HepG2 (cell line): ENCODE measurements around the gene SRRM2. TPM values are rescaled to one million over a fixed set of nuclear protein-coding genes. Genes with fewer than 3 reads are reported as not detected.

Source experiments
- GZF1 ChIP-seq: sonication (generic); formaldehyde crosslinking; IDR thresholded peaks from 2 replicates; pipeline ENCODE4 v1.5.1; 2020; ENCODE audit warnings: mild to moderate bottlenecking, missing genetic modification reagents
- NONO ChIP-seq, 2 experiments: fragments of 450-650 bp in 1 of 2; sonication (generic) in 1 of 2; formaldehyde crosslinking in 1 of 2; IDR thresholded peaks in 1 of 2; conservative IDR thresholded peaks in 1 of 2; 2 replicates each; pipeline versions ENCODE4 v1.6.1 to v1.8.0; 2017 to 2022; ENCODE audit warnings: mild to moderate bottlenecking in 1 of 2, missing genetic modification reagents in 1 of 2, moderate library complexity in 1 of 2
- NR3C1 ChIP-seq: sonication (generic); formaldehyde crosslinking; IDR thresholded peaks from 2 replicates; pipeline ENCODE4 v1.4.0; 2020; ENCODE audit warnings: missing genetic modification reagents
- PHF21A ChIP-seq: sonication (generic); formaldehyde crosslinking; IDR thresholded peaks from 2 replicates; pipeline ENCODE4 v1.5.0; 2020; ENCODE audit warnings: mild to moderate bottlenecking, missing genetic modification reagents
- RAD51 ChIP-seq: fragments of 450-650 bp; IDR thresholded peaks from 2 replicates; pipeline ENCODE4 v1.6.1; 2016; ENCODE audit warnings: borderline replicate concordance
- ZKSCAN8 ChIP-seq: IDR thresholded peaks from 2 replicates; pipeline ENCODE4 v1.6.1; 2016; ENCODE audit warnings: borderline replicate concordance, missing genetic modification reagents, missing compliant biosample characterization
- ZNF234 ChIP-seq: sonication (generic); formaldehyde crosslinking; conservative IDR thresholded peaks from 2 replicates; pipeline ENCODE4 v1.5.1; 2020; ENCODE audit warnings: mild to moderate bottlenecking, missing genetic modification reagents
- ZNF451 ChIP-seq: sonication (generic); formaldehyde crosslinking; IDR thresholded peaks from 2 replicates; pipeline ENCODE4 v1.5.0; 2020; ENCODE audit warnings: mild to moderate bottlenecking, missing genetic modification reagents
- ZNF598 ChIP-seq: sonication (generic); formaldehyde crosslinking; IDR thresholded peaks from 2 replicates; pipeline ENCODE4 v1.5.1; 2020; ENCODE audit warnings: mild to moderate bottlenecking, missing genetic modification reagents, borderline replicate concordance
- ZNF678 ChIP-seq: sonication (generic); formaldehyde crosslinking; IDR thresholded peaks from 2 replicates; pipeline ENCODE4 v1.4.0; 2020; ENCODE audit warnings: mild to moderate bottlenecking, missing genetic modification reagents
- ZNF773 ChIP-seq: sonication (generic); formaldehyde crosslinking; IDR thresholded peaks from 2 replicates; pipeline ENCODE4 v1.4.0; 2020; ENCODE audit warnings: missing genetic modification reagents, borderline replicate concordance
- ZNF780A ChIP-seq: sonication (generic); formaldehyde crosslinking; IDR thresholded peaks from 2 replicates; pipeline ENCODE4 v1.8.0; 2022; ENCODE audit warnings: mild to moderate bottlenecking, missing genetic modification reagents, moderate library complexity
- polyA plus RNA-seq, 8 experiments: library from polyadenylated mRNA; depleted of rRNA in 3 of 8; stranded (reverse) in 7 of 8; unstranded in 1 of 8; fragments of >200 nt; fragmentation: Illumina TruSeq in 4 of 8; extraction: Trizol in 4 of 8; gene quantifications; 2 replicates each; pipeline versions ENCODE4 v1.2.1 to v1.2.3, GENCODE V29; 2011 to 2016; ENCODE audit warnings: low read depth in 4 of 8, missing spikeins in 1 of 8, mixed read lengths in 1 of 8; ENCODE audit not compliant: insufficient read depth in 1 of 8
- total RNA-seq, 5 experiments: library from RNA; depleted of rRNA; stranded (reverse); fragments of >200 nt; fragmentation: Illumina TruSeq; extraction: Trizol; gene quantifications; 2 replicates each; pipeline ENCODE4 v1.2.3, GENCODE V29; 2016; ENCODE audit warnings: low read depth in 1 of 5
- TF ChIP-seq, protein P1 (sequence below): sonication (generic); formaldehyde crosslinking; IDR thresholded peaks from 2 replicates; pipeline ENCODE4 v1.4.0; 2020; ENCODE audit warnings: missing genetic modification reagents
- TF ChIP-seq, protein P2 (sequence below): sonication (generic); formaldehyde crosslinking; IDR thresholded peaks from 2 replicates; pipeline ENCODE4 v1.5.0; 2020; ENCODE audit warnings: mild to moderate bottlenecking, missing genetic modification reagents, borderline replicate concordance
- TF ChIP-seq, protein P3 (sequence below): sonication (generic); formaldehyde crosslinking; IDR thresholded peaks from 2 replicates; pipeline ENCODE4 v1.5.0; 2020; ENCODE audit warnings: missing genetic modification reagents, mild to moderate bottlenecking, borderline replicate concordance
- TF ChIP-seq, protein P4 (sequence below): IDR thresholded peaks from 2 replicates; pipeline ENCODE4 v1.6.1; 2016; ENCODE audit warnings: missing biosample characterization, missing genetic modification reagents, low read depth

Gene SRRM2
- total and polyA plus RNA-seq, 2 of the 13 experiments (the other 11 are each of a cell fraction or from before 2014, with no cell fraction given) = 50.4 to 112 TPM

DNA sequence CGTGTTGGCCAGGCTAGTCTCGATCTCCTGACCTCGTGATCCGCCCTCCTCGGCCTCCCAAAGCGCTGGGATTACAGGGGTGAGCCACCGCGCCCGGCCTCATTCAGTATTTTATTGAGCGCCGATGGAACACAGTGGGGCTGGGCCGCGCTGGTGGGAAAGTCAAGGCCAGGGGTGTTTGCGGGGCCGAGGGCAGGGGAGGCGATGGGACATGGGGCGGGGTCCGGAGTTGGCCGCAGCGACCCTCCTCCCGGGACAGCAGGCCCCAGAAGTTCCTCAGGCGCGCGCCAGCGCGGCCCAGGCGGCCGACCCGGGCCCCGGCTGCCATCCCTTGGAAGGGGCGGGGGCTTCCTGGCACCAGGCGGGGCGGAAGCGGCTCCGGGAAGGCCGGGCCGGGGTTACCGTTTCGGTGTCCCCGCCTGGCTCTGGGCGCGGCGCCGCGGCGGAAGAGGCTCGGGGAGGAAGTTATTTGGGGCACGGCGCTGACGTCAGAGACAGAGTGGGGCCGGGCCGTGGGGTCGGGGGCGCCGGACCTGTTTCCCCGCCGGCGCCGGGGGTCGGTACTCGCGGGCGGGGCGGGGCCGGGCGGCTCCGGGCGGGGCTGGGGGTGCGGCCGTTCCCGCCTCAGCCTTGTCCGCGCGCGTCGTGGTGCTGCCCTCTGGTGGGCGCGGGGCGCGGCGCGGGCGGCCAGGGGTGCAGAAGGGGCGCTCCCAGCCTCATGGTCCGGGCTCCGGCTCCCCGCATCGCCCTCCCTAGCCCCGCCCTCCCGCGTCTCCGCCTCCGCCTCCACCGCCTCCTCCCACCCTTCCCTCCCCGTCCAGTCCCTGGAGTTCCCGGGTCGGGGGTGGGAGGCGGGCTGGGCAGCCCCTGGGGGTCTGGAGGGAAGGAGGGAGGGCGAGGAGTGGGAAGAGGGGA, 31.5 kb upstream of the SRRM2 start (continued):
- TF ChIP-seq, protein P1, sequence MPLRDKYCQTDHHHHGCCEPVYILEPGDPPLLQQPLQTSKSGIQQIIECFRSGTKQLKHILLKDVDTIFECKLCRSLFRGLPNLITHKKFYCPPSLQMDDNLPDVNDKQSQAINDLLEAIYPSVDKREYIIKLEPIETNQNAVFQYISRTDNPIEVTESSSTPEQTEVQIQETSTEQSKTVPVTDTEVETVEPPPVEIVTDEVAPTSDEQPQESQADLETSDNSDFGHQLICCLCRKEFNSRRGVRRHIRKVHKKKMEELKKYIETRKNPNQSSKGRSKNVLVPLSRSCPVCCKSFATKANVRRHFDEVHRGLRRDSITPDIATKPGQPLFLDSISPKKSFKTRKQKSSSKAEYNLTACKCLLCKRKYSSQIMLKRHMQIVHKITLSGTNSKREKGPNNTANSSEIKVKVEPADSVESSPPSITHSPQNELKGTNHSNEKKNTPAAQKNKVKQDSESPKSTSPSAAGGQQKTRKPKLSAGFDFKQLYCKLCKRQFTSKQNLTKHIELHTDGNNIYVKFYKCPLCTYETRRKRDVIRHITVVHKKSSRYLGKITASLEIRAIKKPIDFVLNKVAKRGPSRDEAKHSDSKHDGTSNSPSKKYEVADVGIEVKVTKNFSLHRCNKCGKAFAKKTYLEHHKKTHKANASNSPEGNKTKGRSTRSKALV (CRISPR knock-in tag) = no peak
- TF ChIP-seq PHF21A (CRISPR knock-in tag) = no peak; the same call in 1 of the 2 replicates
- TF ChIP-seq RAD51 = no peak
- TF ChIP-seq GZF1 (CRISPR knock-in tag) = no peak
- TF ChIP-seq ZNF234 (CRISPR knock-in tag) = no peak
- TF ChIP-seq ZNF451 (CRISPR knock-in tag) = no peak
- TF ChIP-seq, protein P2, sequence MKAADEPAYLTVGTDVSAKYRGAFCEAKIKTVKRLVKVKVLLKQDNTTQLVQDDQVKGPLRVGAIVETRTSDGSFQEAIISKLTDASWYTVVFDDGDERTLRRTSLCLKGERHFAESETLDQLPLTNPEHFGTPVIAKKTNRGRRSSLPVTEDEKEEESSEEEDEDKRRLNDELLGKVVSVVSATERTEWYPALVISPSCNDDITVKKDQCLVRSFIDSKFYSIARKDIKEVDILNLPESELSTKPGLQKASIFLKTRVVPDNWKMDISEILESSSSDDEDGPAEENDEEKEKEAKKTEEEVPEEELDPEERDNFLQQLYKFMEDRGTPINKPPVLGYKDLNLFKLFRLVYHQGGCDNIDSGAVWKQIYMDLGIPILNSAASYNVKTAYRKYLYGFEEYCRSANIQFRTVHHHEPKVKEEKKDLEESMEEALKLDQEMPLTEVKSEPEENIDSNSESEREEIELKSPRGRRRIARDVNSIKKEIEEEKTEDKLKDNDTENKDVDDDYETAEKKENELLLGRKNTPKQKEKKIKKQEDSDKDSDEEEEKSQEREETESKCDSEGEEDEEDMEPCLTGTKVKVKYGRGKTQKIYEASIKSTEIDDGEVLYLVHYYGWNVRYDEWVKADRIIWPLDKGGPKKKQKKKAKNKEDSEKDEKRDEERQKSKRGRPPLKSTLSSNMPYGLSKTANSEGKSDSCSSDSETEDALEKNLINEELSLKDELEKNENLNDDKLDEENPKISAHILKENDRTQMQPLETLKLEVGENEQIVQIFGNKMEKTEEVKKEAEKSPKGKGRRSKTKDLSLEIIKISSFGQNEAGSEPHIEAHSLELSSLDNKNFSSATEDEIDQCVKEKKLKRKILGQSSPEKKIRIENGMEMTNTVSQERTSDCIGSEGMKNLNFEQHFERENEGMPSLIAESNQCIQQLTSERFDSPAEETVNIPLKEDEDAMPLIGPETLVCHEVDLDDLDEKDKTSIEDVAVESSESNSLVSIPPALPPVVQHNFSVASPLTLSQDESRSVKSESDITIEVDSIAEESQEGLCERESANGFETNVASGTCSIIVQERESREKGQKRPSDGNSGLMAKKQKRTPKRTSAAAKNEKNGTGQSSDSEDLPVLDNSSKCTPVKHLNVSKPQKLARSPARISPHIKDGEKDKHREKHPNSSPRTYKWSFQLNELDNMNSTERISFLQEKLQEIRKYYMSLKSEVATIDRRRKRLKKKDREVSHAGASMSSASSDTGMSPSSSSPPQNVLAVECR (CRISPR knock-in tag) = peak; percentile 69
- TF ChIP-seq ZNF780A (CRISPR knock-in tag) = no peak
- no peak for TF ChIP-seq ZNF678 (CRISPR knock-in tag)
- no peak for TF ChIP-seq ZKSCAN8 (CRISPR knock-in tag)
- TF ChIP-seq NR3C1 (CRISPR knock-in tag) = no peak
- TF ChIP-seq, protein P3, sequence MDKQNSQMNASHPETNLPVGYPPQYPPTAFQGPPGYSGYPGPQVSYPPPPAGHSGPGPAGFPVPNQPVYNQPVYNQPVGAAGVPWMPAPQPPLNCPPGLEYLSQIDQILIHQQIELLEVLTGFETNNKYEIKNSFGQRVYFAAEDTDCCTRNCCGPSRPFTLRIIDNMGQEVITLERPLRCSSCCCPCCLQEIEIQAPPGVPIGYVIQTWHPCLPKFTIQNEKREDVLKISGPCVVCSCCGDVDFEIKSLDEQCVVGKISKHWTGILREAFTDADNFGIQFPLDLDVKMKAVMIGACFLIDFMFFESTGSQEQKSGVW (CRISPR knock-in tag) = no peak
- TF ChIP-seq ZNF773 (CRISPR knock-in tag) = no peak
- TF ChIP-seq, protein P4, sequence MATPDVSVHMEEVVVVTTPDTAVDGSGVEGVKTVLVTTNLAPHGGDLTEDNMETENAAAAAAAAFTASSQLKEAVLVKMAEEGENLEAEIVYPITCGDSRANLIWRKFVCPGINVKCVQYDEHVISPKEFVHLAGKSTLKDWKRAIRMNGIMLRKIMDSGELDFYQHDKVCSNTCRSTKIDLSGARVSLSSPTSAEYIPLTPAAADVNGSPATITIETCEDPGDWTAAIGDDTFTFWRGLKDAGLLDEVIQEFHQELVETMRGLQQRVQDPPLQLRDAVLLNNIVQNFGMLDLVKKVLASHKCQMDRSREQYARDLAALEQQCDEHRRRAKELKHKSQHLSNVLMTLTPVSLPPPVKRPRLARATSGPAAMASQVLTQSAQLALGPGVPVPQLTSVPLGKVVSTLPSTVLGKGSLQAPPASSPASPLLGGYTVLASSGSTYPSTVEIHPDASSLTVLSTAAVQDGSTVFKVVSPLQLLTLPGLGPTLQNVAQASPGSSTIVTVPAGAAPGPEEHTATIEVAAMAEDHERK = no peak
- no peak for TF ChIP-seq ZNF598 (CRISPR knock-in tag)
- TF ChIP-seq NONO (IDR thresholded peaks at IDR 0.05) = no peak
- TF ChIP-seq NONO (CRISPR knock-in tag; conservative IDR thresholded peaks at IDR 0.05) = no peak; the same call in 1 of the 2 replicates
- TF ChIP-seq, all 625 proteins: peak for 175
